Lower leg skin (tissue), 3 donors: ENCODE data around the gene TCL1A.

Experiments used
- CTCF ChIP-seq, 3 donors: fragments of 450-650 bp; IDR thresholded peaks; one replicate each; pipeline ENCODE4 v1.5.1; 2016; ENCODE audit warnings: antibody characterized with exemption in 3 of 3, mild to moderate bottlenecking in 3 of 3, moderate library complexity in 2 of 3
- POLR2A ChIP-seq, 2 donors: fragments of 450-650 bp; IDR thresholded peaks; one replicate each; pipeline ENCODE4 v1.6.1; 2016 to 2017; ENCODE audit warnings: antibody characterized with exemption in 2 of 2, mild to moderate bottlenecking in 1 of 2, moderate library complexity in 1 of 2

- TF ChIP-seq CTCF (IDR thresholded peaks at IDR 0.05) (no peak), POLR2A (IDR thresholded peaks at IDR 0.05) (no peak)
Observed at GRCh38 chr14:95741038-95741490, 27.1 kb upstream of the TCL1A start.
